Measurements from ENCODE around the gene TUBB3. TPM values are rescaled to one million over a fixed set of nuclear protein-coding genes. Genes with fewer than 3 reads are reported as not detected.
A peak's percentile ranks its signal among the peaks of the same experiment; 100 is the strongest.

TUBB3 gene
- total RNA-seq, 1 experiment from 2014 or later, result 205 TPM

- Histone ChIP-seq H3K4me1 (ENCODE audit: control insufficient read depth, insufficient read depth, low read length) (no peaks in the 10 kb centered on the region), H3K36me3 (ENCODE audit: control insufficient read depth, insufficient read depth, low read length) (peaks cover 11% of the 10 kb centered on the region; the same call in 1 of the 2 replicates), H3K27ac (ENCODE audit: low read length) (no peak overlapping the region), H3K9me3 (ENCODE audit: control insufficient read depth, insufficient read depth, low read depth, low read length) (no peaks in the 10 kb centered on the region), H3K27me3 (ENCODE audit: control insufficient read depth, insufficient read depth, low read length) (no peaks in the 10 kb centered on the region), H3K4me3 (ENCODE audit: low read depth in 2 of 2, low read length in 2 of 2) (no peak overlapping the region)
- ChIA-PET POLR2A (no interaction called here), CTCF (no interaction called here)
- no TSS peak for BruUV-seq (replicated peaks)
- TF ChIP-seq CTCF (IDR thresholded peaks at IDR 0.05) (no peak), POLR2AphosphoS5 (IDR thresholded peaks at IDR 0.05; ENCODE audit: low read depth, low read length) (no peak), REST (IDR thresholded peaks at IDR 0.05; ENCODE audit: insufficient read depth in 1 of 2, low read depth in 2 of 2, low read length in 1 of 2) (no peak), TCF7L2 (IDR thresholded peaks at IDR 0.05; ENCODE audit: low read depth, low read length) (no peak), SIN3A (IDR thresholded peaks at IDR 0.05; ENCODE audit: borderline replicate concordance, insufficient read depth, low read depth, low read length) (no peak)
- ATAC-seq, result no peak
- in situ Hi-C loops (cut with HindIII; ENCODE audit: low pct_unique_long_range_greater_than_20kb, low sequenced_read_pairs), result no loop called here
- no peak for DNase-seq (ENCODE audit: low read depth, low spot score)
- intact Hi-C loops (cut with micrococcal nuclease; ENCODE audit: unreplicated experiment), result no loop called here
Observed at GRCh38 chr16:89883346-89884040, 39.6 kb upstream of the TUBB3 start.

- Histone ChIP-seq H3K36me3 (ENCODE audit: control insufficient read depth, insufficient read depth, low read length) (peaks cover 11% of the 10 kb centered on the region; the same call in 1 of the 2 replicates), H3K27ac (ENCODE audit: low read length) (no peak overlapping the region), H3K4me3 (ENCODE audit: low read depth in 2 of 2, low read length in 2 of 2) (no peak overlapping the region), H3K27me3 (ENCODE audit: control insufficient read depth, insufficient read depth, low read length) (no peaks in the 10 kb centered on the region), H3K9me3 (ENCODE audit: control insufficient read depth, insufficient read depth, low read depth, low read length) (no peaks in the 10 kb centered on the region), H3K4me1 (ENCODE audit: control insufficient read depth, insufficient read depth, low read length) (no peaks in the 10 kb centered on the region)
- in situ Hi-C loops (cut with HindIII; ENCODE audit: low pct_unique_long_range_greater_than_20kb, low sequenced_read_pairs) (no loop called here), intact Hi-C loops (cut with micrococcal nuclease; ENCODE audit: unreplicated experiment) (no loop called here)
- ChIA-PET POLR2A (no interaction called here), CTCF (no interaction called here)
- TF ChIP-seq TCF7L2 (IDR thresholded peaks at IDR 0.05; ENCODE audit: low read depth, low read length), result no peak
- no peak for TF ChIP-seq POLR2AphosphoS5 (IDR thresholded peaks at IDR 0.05; ENCODE audit: low read depth, low read length)
- ATAC-seq (no peak), DNase-seq (ENCODE audit: low read depth, low spot score) (no peak)
- TSS peak; percentile 19 for BruUV-seq (replicated peaks)
Observed at GRCh38 chr16:89884041-89884421, 39.1 kb upstream of the TUBB3 start.

GRCh38 chr16:89887243-89887642, 35.9 kb upstream of the TUBB3 start:
- H3K4me1 ChIP-seq (ENCODE audit: control insufficient read depth, insufficient read depth, low read length), result no peaks in the 10 kb centered on the region
- POLR2A ChIA-PET, result no interaction called here
- H3K4me3 ChIP-seq (ENCODE audit: low read depth in 2 of 2, low read length in 2 of 2), result no peak overlapping the region
- BruUV-seq (replicated peaks), result TSS peak; percentile 21
- ATAC-seq, result no peak
- no peaks in the 10 kb centered on the region for H3K9me3 ChIP-seq (ENCODE audit: control insufficient read depth, insufficient read depth, low read depth, low read length)
- CTCF ChIA-PET, result no interaction called here
- H3K27me3 ChIP-seq (ENCODE audit: control insufficient read depth, insufficient read depth, low read length), result no peaks in the 10 kb centered on the region
- TF ChIP-seq TCF7L2 (IDR thresholded peaks at IDR 0.05; ENCODE audit: low read depth, low read length), result no peak
- TF ChIP-seq SIN3A (IDR thresholded peaks at IDR 0.05; ENCODE audit: borderline replicate concordance, insufficient read depth, low read depth, low read length), result no peak
- TF ChIP-seq CTCF (IDR thresholded peaks at IDR 0.05), result no peak
- TF ChIP-seq POLR2AphosphoS5 (IDR thresholded peaks at IDR 0.05; ENCODE audit: low read depth, low read length), result no peak
- TF ChIP-seq REST (IDR thresholded peaks at IDR 0.05; ENCODE audit: insufficient read depth in 1 of 2, low read depth in 2 of 2, low read length in 1 of 2), result no peak
- intact Hi-C loops (cut with micrococcal nuclease; ENCODE audit: unreplicated experiment) (no loop called here), in situ Hi-C loops (cut with HindIII; ENCODE audit: low pct_unique_long_range_greater_than_20kb, low sequenced_read_pairs) (no loop called here)
- DNase-seq (ENCODE audit: low read depth, low spot score), result no peak
- no peak overlapping the region for H3K27ac ChIP-seq (ENCODE audit: low read length)
- peaks cover 15% of the 10 kb centered on the region for H3K36me3 ChIP-seq (ENCODE audit: control insufficient read depth, insufficient read depth, low read length)
